NK-92 treated with Interleukin-12 subunit alpha and Interleukin-12 subunit beta, amount 100 ng/mL, for 24 hours (cell line): ENCODE data around the gene BATF2.

Source experiments
- DNase-seq: peaks from one replicate; lab custom pipeline; 2025; lab: John Stamatoyannopoulos, UW

BATF2 gene

DNA sequence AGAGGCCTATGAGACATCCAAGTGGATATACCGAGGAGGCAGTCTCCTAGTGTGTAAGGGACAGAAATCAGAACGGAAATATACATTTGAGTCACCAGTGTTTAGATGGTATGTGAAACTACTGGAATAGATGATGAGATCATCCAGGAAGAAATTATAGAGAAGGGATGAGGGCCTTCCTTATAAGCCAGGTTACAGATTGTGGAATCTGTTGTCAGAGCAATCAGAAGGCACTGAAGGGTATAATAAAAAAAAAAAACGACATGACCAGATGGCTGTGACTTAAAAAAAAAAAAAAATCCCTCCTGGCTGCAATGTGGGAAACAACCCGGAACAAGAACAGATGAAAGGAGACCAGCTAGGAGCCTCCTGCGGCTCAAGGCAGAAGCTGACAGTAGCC lies 27.6 kb downstream of the BATF2 start:
- no peak for DNase-seq

- DNase-seq, result no peak
These were observed 29.4 kb downstream of the BATF2 start for GRCh38 chr11:64967375-64967774.

GRCh38 chr11:64963072-64963631 lies 33.6 kb downstream of the BATF2 start:
- DNase-seq, result no peak

DNA sequence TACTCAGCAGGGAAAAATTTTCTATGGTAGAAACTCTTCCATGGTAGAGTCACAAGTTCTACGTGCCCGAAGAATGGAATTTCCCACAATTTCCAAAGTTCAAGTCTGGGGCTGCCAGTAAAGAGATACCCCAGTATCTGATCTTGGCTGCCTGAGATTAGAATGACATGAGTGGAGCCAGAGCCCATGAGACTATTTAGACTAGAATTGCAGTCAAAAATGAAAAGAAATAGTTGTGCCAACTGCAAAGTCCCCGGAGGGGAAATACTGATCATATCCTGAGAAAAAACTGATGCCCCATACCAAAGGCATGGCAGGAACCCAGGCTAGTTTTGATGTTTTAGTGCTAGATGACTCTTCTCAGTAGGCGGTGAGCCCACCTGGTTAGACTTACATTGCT lies 36.1 kb downstream of the BATF2 start:
- DNase-seq, result no peak

- DNase-seq, result no peak
These were observed 37.3 kb downstream of the BATF2 start for GRCh38 chr11:64959498-64959897.

- DNase-seq, result no peak
These were observed 42.6 kb downstream of the BATF2 start for GRCh38 chr11:64954201-64954600.

DNA sequence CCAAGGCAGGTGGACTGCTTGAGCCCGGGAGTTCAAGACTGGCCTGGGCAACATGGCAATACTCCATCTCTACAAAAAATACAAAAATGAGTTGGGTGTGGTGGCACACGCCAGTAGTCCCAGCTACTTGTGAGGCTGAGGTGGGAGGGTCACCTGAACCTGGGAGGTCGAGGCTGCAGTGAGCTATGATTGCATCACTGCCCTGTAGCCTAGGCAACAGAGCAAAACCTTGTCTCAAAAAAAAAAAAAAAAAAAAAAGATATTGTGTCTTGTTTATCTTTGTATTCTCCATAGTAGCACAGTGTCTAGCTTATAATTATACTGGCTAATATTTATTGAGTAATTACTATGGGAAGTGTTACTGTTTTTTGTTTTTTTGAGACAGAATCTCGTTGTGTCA lies 45.2 kb downstream of the BATF2 start:
- no peak for DNase-seq

GRCh38 chr11:64947208-64947814 lies 49.5 kb downstream of the BATF2 start:
- no peak for DNase-seq
